GM12875 (cell line): ENCODE results near the gene DUS2.
"Not testable (repeated sequence)": the region's sequence is repeated elsewhere in the genome, so short reads cannot be mapped to it uniquely, and the experiment has no call there.

ENCODE experiments used
- H3K4me3 ChIP-seq: one replicate; pipeline ENCODE4 v1.5.1; 2011; ENCODE audit warnings: low read depth, low read length, control low read depth
- TF ChIP-seq, protein P1 (sequence below): IDR thresholded peaks from 2 replicates; pipeline ENCODE4 v1.5.1; 2011; ENCODE audit warnings: low read depth, mild to moderate bottlenecking, control low read depth, inconsistent platforms, low read length, moderate library complexity, borderline replicate concordance; ENCODE audit not compliant: insufficient read depth

Gene DUS2

DNA sequence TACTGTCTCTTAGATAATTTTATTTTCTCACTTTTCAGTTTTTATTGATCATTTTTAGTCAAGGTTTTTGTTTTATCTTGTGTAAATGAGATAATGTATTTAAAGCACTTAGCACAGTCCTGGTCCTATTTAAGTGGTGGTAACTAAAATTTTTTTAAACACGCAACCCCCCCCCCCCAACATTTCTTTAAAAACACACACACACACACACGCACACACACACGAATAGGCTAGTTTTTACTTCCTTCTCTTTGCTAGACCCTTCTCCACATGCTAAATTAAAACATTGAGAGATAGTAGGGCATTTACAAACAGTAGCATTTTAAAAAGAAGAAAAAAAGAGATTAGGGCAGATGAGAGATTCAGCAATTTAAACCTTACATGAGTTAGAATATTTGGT is 67.0 kb downstream of the DUS2 start:
- H3K4me3 ChIP-seq: no peak overlapping the region
- TF ChIP-seq, protein P1, sequence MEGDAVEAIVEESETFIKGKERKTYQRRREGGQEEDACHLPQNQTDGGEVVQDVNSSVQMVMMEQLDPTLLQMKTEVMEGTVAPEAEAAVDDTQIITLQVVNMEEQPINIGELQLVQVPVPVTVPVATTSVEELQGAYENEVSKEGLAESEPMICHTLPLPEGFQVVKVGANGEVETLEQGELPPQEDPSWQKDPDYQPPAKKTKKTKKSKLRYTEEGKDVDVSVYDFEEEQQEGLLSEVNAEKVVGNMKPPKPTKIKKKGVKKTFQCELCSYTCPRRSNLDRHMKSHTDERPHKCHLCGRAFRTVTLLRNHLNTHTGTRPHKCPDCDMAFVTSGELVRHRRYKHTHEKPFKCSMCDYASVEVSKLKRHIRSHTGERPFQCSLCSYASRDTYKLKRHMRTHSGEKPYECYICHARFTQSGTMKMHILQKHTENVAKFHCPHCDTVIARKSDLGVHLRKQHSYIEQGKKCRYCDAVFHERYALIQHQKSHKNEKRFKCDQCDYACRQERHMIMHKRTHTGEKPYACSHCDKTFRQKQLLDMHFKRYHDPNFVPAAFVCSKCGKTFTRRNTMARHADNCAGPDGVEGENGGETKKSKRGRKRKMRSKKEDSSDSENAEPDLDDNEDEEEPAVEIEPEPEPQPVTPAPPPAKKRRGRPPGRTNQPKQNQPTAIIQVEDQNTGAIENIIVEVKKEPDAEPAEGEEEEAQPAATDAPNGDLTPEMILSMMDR: no peak

- no peak overlapping the region for H3K4me3 ChIP-seq
- TF ChIP-seq, protein P1: no peak
These were observed 67.4 kb downstream of the DUS2 start for GRCh38 chr16:68090533-68090932.

- no peak overlapping the region for H3K4me3 ChIP-seq
- TF ChIP-seq, protein P1: no peak
These were observed 68.5 kb downstream of the DUS2 start for GRCh38 chr16:68091380-68092261.

GRCh38 chr16:68092275-68092674 is 69.2 kb downstream of the DUS2 start:
- H3K4me3 ChIP-seq: not testable (repeated sequence)

DNA sequence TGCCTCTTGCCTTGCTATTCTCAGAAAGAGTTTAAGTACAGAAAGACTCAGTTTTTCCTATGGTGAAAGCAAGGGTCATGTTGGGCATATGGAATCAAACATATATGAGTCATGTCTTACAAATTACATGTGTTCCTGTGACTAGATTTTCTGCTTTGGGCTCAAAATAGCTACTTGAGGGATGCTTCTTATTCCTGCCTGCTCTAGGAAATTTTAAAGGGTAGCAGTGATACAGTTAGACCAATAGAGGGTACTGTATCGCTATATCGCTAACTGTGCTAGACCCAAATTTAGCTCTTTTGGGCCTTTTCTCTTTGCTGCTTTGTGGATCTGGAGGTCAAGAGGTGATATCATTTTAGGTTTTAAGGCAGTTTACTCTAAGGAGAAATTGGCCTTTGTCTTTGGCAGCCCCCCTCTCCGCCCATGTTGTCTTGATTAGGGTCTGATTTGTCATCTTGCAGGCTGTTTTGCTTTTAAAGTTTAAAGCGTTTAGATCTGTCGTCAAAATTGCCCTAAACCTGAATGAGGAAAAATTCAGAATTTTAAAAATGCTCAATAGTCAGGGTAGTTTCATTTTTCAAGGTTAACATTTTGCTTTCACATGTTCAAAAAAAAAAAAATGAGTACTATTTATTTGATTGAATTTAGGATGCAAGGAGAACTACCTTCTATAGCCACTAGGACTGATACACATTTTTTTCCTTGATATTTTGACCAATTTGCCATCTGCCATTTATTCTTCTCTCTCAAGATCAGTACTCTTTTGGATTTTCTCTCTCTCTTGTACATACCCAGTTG is 70.9 kb downstream of the DUS2 start:
- H3K4me3 ChIP-seq: no peak overlapping the region
- TF ChIP-seq, protein P1: peak; percentile 42; the same call in 1 of the 2 replicates

DNA sequence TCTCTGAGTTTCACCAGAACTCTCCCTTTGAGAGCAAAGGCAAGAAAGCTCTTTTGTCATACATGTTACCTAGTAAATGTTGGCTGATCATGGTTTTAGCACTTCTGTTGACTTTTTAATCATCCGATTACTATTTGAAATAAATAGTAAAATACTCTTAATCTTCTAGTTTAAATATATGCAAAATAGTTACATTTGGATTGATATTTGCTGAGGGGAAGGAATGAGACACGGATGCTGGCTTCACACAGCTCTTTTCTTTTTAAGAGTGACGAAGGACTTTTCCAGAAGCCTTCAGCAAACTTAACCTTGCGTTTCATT is 71.5 kb downstream of the DUS2 start:
- no peak overlapping the region for H3K4me3 ChIP-seq
- TF ChIP-seq, protein P1: no peak

DNA sequence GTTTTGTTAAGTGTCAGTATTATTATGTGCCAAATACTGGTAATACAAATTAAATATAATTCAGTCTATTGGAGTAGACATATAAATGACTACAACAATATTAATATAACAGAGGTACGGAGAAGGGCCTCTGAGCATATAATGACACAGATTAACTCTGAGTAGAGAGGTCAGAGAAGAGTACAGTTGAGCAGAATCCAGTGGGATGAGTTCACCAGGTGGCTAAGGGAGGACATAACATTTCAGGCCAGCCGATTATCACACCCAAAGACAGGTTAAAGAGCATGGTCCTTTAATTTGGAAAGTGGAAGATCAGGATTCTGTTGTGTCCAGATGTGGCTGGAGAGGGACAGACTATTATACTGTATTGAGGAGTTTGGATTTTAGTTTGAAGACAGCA is 73.4 kb downstream of the DUS2 start:
- TF ChIP-seq, protein P1: no peak

More for the DNA sequence above, 73.4 kb downstream of the DUS2 start:
- H3K4me3 ChIP-seq: no peak overlapping the region
